HEK293 (cell line): Measurements from ENCODE around the gene RPL4.

Source experiments
- BCL11B ChIP-seq: fragments of 450-650 bp; formaldehyde crosslinking; IDR thresholded peaks from 2 replicates; pipeline ENCODE4 v1.5.1; 2016; ENCODE audit warnings: low read depth, missing biosample characterization, missing genetic modification characterization
- EGR2 ChIP-seq: fragments of 450-650 bp; formaldehyde crosslinking; IDR thresholded peaks from 2 replicates; pipeline ENCODE4 v1.5.1; 2016; ENCODE audit warnings: low read depth, missing biosample characterization, missing genetic modification characterization
- GLI2 ChIP-seq: fragments of 450-650 bp; formaldehyde crosslinking; IDR thresholded peaks from 2 replicates; pipeline ENCODE4; 2017; ENCODE audit warnings: missing biosample characterization, missing genetic modification characterization, low read depth, borderline replicate concordance
- GLI4 ChIP-seq: fragments of 450-650 bp; formaldehyde crosslinking; IDR thresholded peaks from 2 replicates; pipeline ENCODE4 v1.5.1; 2016; ENCODE audit warnings: missing biosample characterization, missing genetic modification characterization
- HOXA7 ChIP-seq: sonication (generic); formaldehyde crosslinking; IDR thresholded peaks from 2 replicates; pipeline ENCODE4 v1.8.1; 2022; ENCODE audit warnings: missing genetic modification reagents, borderline replicate concordance
- HOXC10 ChIP-seq: sonication (generic); formaldehyde crosslinking; IDR thresholded peaks from 2 replicates; pipeline ENCODE4 v1.8.1; 2023; ENCODE audit warnings: mild to moderate bottlenecking, missing genetic modification reagents
- KLF8 ChIP-seq: fragments of 450-650 bp; formaldehyde crosslinking; IDR thresholded peaks from 2 replicates; pipeline ENCODE4 v1.5.1; 2016; ENCODE audit warnings: missing biosample characterization, missing genetic modification characterization
- MEIS1 ChIP-seq: sonication (generic); formaldehyde crosslinking; IDR thresholded peaks from 2 replicates; pipeline ENCODE4 v1.8.1; 2022; ENCODE audit warnings: missing genetic modification reagents, mild to moderate bottlenecking, borderline replicate concordance
- MYNN ChIP-seq: fragments of 450-650 bp; formaldehyde crosslinking; IDR thresholded peaks from 2 replicates; pipeline ENCODE4 v1.5.1; 2016; ENCODE audit warnings: missing biosample characterization, missing genetic modification characterization, borderline replicate concordance
- MZF1 ChIP-seq: fragments of 450-650 bp; formaldehyde crosslinking; IDR thresholded peaks from 2 replicates; pipeline ENCODE4 v1.5.1; 2017; ENCODE audit warnings: missing biosample characterization, missing genetic modification characterization, borderline replicate concordance
- PATZ1 ChIP-seq: fragments of 450-650 bp; formaldehyde crosslinking; IDR thresholded peaks from 2 replicates; pipeline ENCODE4 v1.5.1; 2016; ENCODE audit warnings: missing biosample characterization, missing genetic modification characterization
- PRDM4 ChIP-seq: fragments of 450-650 bp; formaldehyde crosslinking; IDR thresholded peaks from 2 replicates; pipeline ENCODE4 v1.5.1; 2017; ENCODE audit warnings: missing biosample characterization, missing genetic modification characterization
- ZBTB20 ChIP-seq: fragments of 450-650 bp; formaldehyde crosslinking; IDR thresholded peaks from 2 replicates; pipeline ENCODE4 v1.5.1; 2016; ENCODE audit warnings: missing biosample characterization, missing genetic modification characterization
- ZBTB7A ChIP-seq: fragments of 450-650 bp; formaldehyde crosslinking; IDR thresholded peaks from 2 replicates; pipeline ENCODE4 v1.5.1; 2016; ENCODE audit warnings: low read depth, missing biosample characterization, missing genetic modification characterization
- ZNF112 ChIP-seq: fragments of 450-650 bp; formaldehyde crosslinking; IDR thresholded peaks from 2 replicates; pipeline ENCODE4 v1.5.0; 2017; ENCODE audit warnings: missing biosample characterization, missing genetic modification characterization
- ZNF132 ChIP-seq: fragments of 450-650 bp; formaldehyde crosslinking; IDR thresholded peaks from 2 replicates; pipeline ENCODE4 v1.5.1; 2017; ENCODE audit warnings: missing biosample characterization, missing genetic modification characterization, borderline replicate concordance
- ZNF16 ChIP-seq: fragments of 450-650 bp; formaldehyde crosslinking; IDR thresholded peaks from 2 replicates; pipeline ENCODE4 v1.5.1; 2016; ENCODE audit warnings: low read depth, missing biosample characterization, missing genetic modification characterization
- ZNF211 ChIP-seq: fragments of 450-650 bp; formaldehyde crosslinking; IDR thresholded peaks from 2 replicates; pipeline ENCODE4 v1.5.1; 2016; ENCODE audit warnings: low read depth, missing biosample characterization, missing genetic modification characterization
- ZNF223 ChIP-seq: fragments of 450-650 bp; formaldehyde crosslinking; IDR thresholded peaks from 2 replicates; pipeline ENCODE4 v1.5.1; 2016; ENCODE audit warnings: missing biosample characterization, missing genetic modification characterization
- ZNF24 ChIP-seq: fragments of 450-650 bp; formaldehyde crosslinking; IDR thresholded peaks from 2 replicates; pipeline ENCODE4 v1.5.1; 2016; ENCODE audit warnings: missing biosample characterization, missing genetic modification characterization
- ZNF292 ChIP-seq: fragments of 450-650 bp; formaldehyde crosslinking; IDR thresholded peaks from 2 replicates; pipeline ENCODE4 v1.5.1; 2016; ENCODE audit warnings: low read depth, missing biosample characterization, missing genetic modification characterization, borderline replicate concordance
- ZNF311 ChIP-seq: fragments of 450-650 bp; formaldehyde crosslinking; IDR thresholded peaks from 2 replicates; pipeline ENCODE4 v1.5.1; 2017; ENCODE audit warnings: missing biosample characterization, missing genetic modification characterization, borderline replicate concordance
- ZNF350 ChIP-seq: fragments of 450-650 bp; formaldehyde crosslinking; IDR thresholded peaks from 2 replicates; pipeline ENCODE4 v1.5.0; 2017; ENCODE audit warnings: missing biosample characterization, mild to moderate bottlenecking, missing genetic modification characterization
- ZNF366 ChIP-seq: fragments of 450-650 bp; formaldehyde crosslinking; conservative IDR thresholded peaks from 2 replicates; pipeline ENCODE4 v1.5.1; 2016; ENCODE audit warnings: missing biosample characterization, missing genetic modification characterization
- ZNF416 ChIP-seq: fragments of 450-650 bp; formaldehyde crosslinking; IDR thresholded peaks from 2 replicates; pipeline ENCODE4 v1.5.1; 2016; ENCODE audit warnings: missing biosample characterization, missing genetic modification characterization
- ZNF514 ChIP-seq: fragments of 450-650 bp; formaldehyde crosslinking; IDR thresholded peaks from 2 replicates; pipeline ENCODE4 v1.5.1; 2016; ENCODE audit warnings: missing biosample characterization, missing genetic modification characterization
- ZNF529 ChIP-seq: fragments of 450-650 bp; formaldehyde crosslinking; IDR thresholded peaks from 2 replicates; pipeline ENCODE4 v1.5.1; 2017; ENCODE audit warnings: missing genetic modification characterization, missing biosample characterization; ENCODE audit not compliant: insufficient replicate concordance
- ZNF585B ChIP-seq: fragments of 450-650 bp; formaldehyde crosslinking; IDR thresholded peaks from 2 replicates; pipeline ENCODE4 v1.5.1; 2016; ENCODE audit warnings: missing biosample characterization, missing genetic modification characterization
- ZNF621 ChIP-seq: fragments of 450-650 bp; formaldehyde crosslinking; IDR thresholded peaks from 2 replicates; pipeline ENCODE4 v1.5.1; 2017; ENCODE audit warnings: missing biosample characterization, missing genetic modification characterization
- ZNF623 ChIP-seq: fragments of 450-650 bp; formaldehyde crosslinking; IDR thresholded peaks from 2 replicates; pipeline ENCODE4 v1.5.1; 2016; ENCODE audit warnings: missing biosample characterization, missing genetic modification characterization
- ZNF654 ChIP-seq: fragments of 450-650 bp; formaldehyde crosslinking; IDR thresholded peaks from 2 replicates; pipeline ENCODE4 v1.5.1; 2016; ENCODE audit warnings: low read depth, missing biosample characterization, missing genetic modification characterization
- ZNF768 ChIP-seq: fragments of 450-650 bp; formaldehyde crosslinking; IDR thresholded peaks from 2 replicates; pipeline ENCODE4 v1.5.1; 2018; ENCODE audit warnings: missing biosample characterization, mild to moderate bottlenecking, missing genetic modification characterization
- ZSCAN5A ChIP-seq: fragments of 450-650 bp; formaldehyde crosslinking; IDR thresholded peaks from 2 replicates; pipeline ENCODE4 v1.5.1; 2016; ENCODE audit warnings: missing biosample characterization, missing genetic modification characterization
- TF ChIP-seq, protein P1 (sequence below): IDR thresholded peaks from 2 replicates; pipeline ENCODE4 v1.6.1; 2011; ENCODE audit warnings: mild to moderate bottlenecking, low read depth, low read length, borderline replicate concordance

RPL4 gene

GRCh38 chr15:66504563-66505429 is at the start of gene RPL4, which contains the start of gene ZWILCH (continued):
- TF ChIP-seq KLF8 (tag by site-specific recombination) (peak; percentile 99), PRDM4 (tag by site-specific recombination) (peak; percentile 43; the same call in 1 of the 2 replicates), ZNF24 (no peak; the same call in none of the 2 replicates), MEIS1 (CRISPR knock-in tag) (no peak), HOXA7 (CRISPR knock-in tag) (no peak), ZNF211 (tag by site-specific recombination) (no peak), ZNF623 (tag by site-specific recombination) (no peak; the same call in 1 of the 2 replicates), ZNF350 (tag by site-specific recombination) (no peak), HOXC10 (no peak), ZNF621 (no peak), GLI2 (tag by site-specific recombination) (peak; percentile 5; the same call in 1 of the 2 replicates), MYNN (tag by site-specific recombination) (peak; percentile 97), ZNF514 (tag by site-specific recombination) (no peak), ZSCAN5A (tag by site-specific recombination) (no peak), ZNF768 (peak; percentile 21; the same call in 1 of the 2 replicates), ZNF416 (tag by site-specific recombination) (no peak), PATZ1 (peak; percentile 89), ZNF311 (tag by site-specific recombination) (no peak), EGR2 (tag by site-specific recombination) (0 out of 2 replicates have a peak, but pooled peaks have one; percentile 11), ZBTB7A (tag by site-specific recombination) (peak; percentile 76; the same call in 1 of the 2 replicates), ZNF132 (tag by site-specific recombination) (no peak), ZNF292 (no peak), ZBTB20 (tag by site-specific recombination) (peak; percentile 45; the same call in 1 of the 2 replicates), ZNF529 (tag by site-specific recombination) (no peak), ZNF585B (tag by site-specific recombination) (no peak), BCL11B (tag by site-specific recombination) (peak; percentile 89), ZNF16 (tag by site-specific recombination) (no peak), ZNF654 (tag by site-specific recombination) (no peak), ZNF223 (tag by site-specific recombination) (no peak), GLI4 (0 out of 2 replicates have a peak, but pooled peaks have one; percentile 21), ZNF366 (no peak), MZF1 (tag by site-specific recombination) (peak; percentile 61; the same call in 1 of the 2 replicates), ZNF112 (no peak)
- TF ChIP-seq, protein P1, sequence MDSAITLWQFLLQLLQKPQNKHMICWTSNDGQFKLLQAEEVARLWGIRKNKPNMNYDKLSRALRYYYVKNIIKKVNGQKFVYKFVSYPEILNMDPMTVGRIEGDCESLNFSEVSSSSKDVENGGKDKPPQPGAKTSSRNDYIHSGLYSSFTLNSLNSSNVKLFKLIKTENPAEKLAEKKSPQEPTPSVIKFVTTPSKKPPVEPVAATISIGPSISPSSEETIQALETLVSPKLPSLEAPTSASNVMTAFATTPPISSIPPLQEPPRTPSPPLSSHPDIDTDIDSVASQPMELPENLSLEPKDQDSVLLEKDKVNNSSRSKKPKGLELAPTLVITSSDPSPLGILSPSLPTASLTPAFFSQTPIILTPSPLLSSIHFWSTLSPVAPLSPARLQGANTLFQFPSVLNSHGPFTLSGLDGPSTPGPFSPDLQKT, result peak; percentile 75; the same call in 1 of the 2 replicates
